Right ventricle myocardium inferior (tissue), 1 donor: Measurements from ENCODE around the gene USP32. TPM values are rescaled to one million over a fixed set of nuclear protein-coding genes. Genes with fewer than 3 reads are reported as not detected.
A peak's percentile ranks its signal among the peaks of the same experiment; 100 is the strongest.
"Not testable (repeated sequence)": the region's sequence is repeated elsewhere in the genome, so short reads cannot be mapped to it uniquely, and the experiment has no call there.

ENCODE experiments used
- ATAC-seq: fragments of 200-7000 bp; cut with Tn5 transposase; one replicate; pipeline ENCODE4 v1.9.1; 2020; ENCODE audit warnings: mild to moderate bottlenecking, moderate library complexity
- DNase-seq: peaks from one replicate; pipeline ENCODE4 v3.0.0; 2021; ENCODE audit errors: missing footprints
- intact Hi-C: fragments of 100-400 bp; cut with DNase I; formaldehyde crosslinking; loops from one replicate; pipeline ENCODE4 v1.11.0; 2022
- total RNA-seq: library from RNA; stranded (reverse); fragmentation: NEBNext Ultra II Directional; extraction: Animal tissue kit (Norgen Biotek cat#: 25700); gene quantifications from one replicate; pipeline ENCODE4 v1.2.1, GENCODE V29; 2021
- donor health status: DM: no; HTN: yes; CAD: no; lungs with severe emphysema.

Gene USP32
- total RNA-seq, 1 donor from 2014 or later: 32.2 TPM

- intact Hi-C loops, ATAC-seq, DNase-seq: not testable (repeated sequence)
These were observed 27.1 kb upstream of the USP32 start for GRCh38 chr17:60419003-60419402.

GRCh38 chr17:60416368-60416925 lies 24.5 kb upstream of the USP32 start:
- ATAC-seq (no peak), DNase-seq (no peak)
- intact Hi-C loops: no loop called here

DNA sequence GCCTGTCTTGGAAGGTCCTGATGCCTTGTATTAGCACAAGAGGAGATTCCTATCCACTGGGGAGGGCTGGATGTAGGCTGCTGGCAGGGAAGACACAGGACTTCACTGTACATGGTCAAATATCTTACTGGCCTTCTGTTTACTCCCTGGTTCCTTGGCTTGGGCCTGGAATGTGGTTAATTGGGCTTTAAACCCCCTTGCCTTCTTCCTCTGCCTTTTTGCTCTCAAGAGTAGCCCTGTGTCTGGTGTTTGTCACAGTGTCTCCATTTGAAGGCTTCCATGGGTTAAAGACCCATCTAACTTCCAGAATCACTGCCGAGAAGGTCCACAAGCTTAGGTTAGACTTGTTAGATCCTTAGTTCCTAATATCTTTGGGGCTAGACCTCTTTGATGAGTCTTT lies 23.2 kb upstream of the USP32 start:
- DNase-seq: no peak
- ATAC-seq: no peak
- intact Hi-C loops: no loop called here

GRCh38 chr17:60412701-60413100 lies 20.8 kb upstream of the USP32 start:
- intact Hi-C loops: no loop called here
- no peak for DNase-seq
- no peak for ATAC-seq

- DNase-seq (no peak), ATAC-seq (no peak)
- intact Hi-C loops: no loop called here
These were observed 18.1 kb upstream of the USP32 start for GRCh38 chr17:60410001-60410400.

DNA sequence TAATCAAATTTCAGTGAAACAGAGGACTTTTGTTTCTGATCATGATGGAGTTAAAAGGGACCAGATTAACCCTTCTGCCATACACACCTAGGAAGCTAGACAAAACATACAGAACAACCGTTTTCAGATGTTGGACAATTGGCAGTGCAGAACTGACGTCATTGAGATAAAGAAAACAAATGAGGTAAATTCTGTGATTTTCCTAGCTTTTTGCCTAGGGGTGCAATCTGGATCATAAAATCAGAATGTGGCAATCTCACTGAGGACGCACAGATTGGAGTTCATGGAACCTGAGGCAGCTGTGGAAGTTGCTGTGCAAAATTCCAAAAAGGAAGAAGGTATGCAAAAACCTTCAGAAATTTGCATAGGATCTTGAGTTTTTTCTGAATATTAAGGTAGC lies 15.0 kb upstream of the USP32 start:
- intact Hi-C loops: no loop called here
- DNase-seq (no peak), ATAC-seq (no peak)

DNA sequence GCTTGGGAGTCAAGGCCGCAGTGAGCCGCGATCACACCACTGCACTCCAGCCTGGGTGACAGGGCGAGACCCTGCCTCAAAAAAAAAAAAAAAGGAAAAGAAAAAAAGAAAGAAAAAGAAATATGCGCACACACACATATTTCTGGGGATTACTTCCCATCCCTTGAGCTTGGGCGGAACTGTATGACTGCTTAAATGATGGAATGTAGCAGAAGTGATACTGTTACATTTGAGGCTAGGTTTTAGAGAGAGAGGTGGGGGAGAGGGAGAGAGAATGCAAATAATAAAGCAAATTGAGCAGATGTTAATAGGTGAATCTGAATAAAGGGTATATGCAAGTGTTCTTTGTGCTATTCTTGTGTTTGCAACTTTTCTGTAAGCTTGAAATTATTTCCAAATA lies 12.0 kb upstream of the USP32 start:
- ATAC-seq (no peak), DNase-seq (no peak)
- intact Hi-C loops: no loop called here

GRCh38 chr17:60403523-60403810 lies 11.5 kb upstream of the USP32 start:
- intact Hi-C loops: no loop called here
- no peak for DNase-seq
- no peak for ATAC-seq

DNA sequence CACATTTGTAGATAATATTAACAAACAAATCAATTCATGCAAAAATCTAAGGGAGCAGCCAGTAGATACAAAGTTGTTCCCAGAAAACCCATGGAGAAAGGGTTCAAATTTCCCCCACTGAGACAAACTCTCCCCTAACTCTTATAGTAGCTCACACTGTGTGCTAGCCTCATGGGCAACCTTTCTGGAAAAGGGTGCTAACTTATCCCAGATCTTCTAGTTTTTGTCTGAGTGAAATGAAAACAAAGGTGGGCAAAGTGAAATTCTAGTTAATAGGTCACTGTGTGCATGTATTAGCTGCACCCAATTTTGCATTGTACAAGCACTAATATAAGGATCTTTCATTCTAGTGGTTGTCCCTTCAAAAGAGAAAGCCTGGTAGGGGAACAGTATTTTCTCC lies 9.9 kb upstream of the USP32 start:
- intact Hi-C loops: no loop called here
- DNase-seq (no peak), ATAC-seq (no peak)

DNA sequence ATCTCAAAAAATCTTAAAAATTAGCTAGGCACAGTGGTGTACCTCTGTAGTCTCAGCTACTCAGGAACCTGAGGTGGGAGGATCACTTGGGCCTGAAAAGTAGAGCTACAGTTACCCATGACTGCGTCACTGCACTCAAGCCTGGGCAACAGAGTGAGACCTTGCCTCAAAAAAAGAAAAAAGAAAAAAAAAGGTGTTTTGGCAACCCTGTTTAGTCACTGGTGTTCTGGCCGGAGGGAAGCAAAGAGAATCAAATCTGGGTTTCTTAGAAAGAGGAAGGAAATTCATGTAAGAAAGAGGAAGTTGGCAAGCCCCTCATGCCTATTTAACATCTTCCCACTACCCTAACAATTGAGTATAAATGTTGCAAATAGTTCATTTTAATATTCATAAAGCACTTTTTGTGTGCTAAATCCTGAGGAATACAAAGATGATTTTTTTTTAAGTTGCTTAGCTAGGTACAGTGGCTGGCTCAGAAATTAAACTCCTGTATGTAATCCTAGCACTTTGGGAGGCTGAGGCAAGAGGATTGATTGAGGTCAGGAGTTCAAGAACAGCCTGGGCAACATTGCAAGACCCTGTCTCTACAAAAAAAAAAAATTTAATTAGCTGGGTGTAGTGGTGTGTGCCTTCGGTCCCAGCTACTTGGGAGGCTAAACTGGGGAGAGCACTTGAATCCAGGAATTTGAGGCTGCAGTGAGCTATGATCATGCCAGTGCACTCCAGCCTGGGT lies 6.5 kb upstream of the USP32 start:
- no peak for DNase-seq
- peak; percentile 37 for ATAC-seq
- intact Hi-C loops: no loop called here

GRCh38 chr17:60396412-60396811 lies 4.5 kb upstream of the USP32 start:
- intact Hi-C loops: no loop called here
- ATAC-seq (no peak), DNase-seq (no peak)

DNA sequence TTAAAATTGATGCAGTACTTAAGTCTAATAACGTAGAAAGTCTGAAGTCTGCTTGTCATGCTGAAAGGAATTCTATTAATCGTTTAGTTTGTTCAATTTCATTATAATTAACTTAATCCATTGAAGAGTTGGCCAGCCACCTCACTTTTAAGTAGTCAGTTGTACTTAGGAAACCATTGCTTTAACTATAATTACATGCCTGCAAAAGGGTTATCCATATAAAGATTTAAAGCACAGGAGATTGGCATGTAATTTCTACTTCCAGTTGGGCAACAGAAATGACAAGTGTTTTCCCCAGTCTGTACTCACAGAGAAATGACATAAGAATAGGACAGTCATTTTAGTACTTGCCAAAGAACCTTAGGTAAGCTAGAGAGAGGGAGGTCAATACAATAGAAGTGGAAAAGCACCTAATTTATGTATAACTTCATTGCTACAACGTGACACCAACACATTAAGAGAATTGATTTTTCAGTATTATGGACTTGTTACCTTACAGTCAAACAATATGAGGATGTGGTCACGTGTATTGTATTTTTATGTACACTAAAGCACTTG lies 3.7 kb upstream of the USP32 start:
- no peak for DNase-seq
- no peak for ATAC-seq
- intact Hi-C loops: no loop called here

GRCh38 chr17:60393840-60394723 lies 2.1 kb upstream of the USP32 start:
- ATAC-seq (no peak), DNase-seq (no peak)
- intact Hi-C loops: loop anchor here (5.0 kb wide), 1 partner anchor 257 kb away; no protein-coding TSS in a partner anchor

DNA sequence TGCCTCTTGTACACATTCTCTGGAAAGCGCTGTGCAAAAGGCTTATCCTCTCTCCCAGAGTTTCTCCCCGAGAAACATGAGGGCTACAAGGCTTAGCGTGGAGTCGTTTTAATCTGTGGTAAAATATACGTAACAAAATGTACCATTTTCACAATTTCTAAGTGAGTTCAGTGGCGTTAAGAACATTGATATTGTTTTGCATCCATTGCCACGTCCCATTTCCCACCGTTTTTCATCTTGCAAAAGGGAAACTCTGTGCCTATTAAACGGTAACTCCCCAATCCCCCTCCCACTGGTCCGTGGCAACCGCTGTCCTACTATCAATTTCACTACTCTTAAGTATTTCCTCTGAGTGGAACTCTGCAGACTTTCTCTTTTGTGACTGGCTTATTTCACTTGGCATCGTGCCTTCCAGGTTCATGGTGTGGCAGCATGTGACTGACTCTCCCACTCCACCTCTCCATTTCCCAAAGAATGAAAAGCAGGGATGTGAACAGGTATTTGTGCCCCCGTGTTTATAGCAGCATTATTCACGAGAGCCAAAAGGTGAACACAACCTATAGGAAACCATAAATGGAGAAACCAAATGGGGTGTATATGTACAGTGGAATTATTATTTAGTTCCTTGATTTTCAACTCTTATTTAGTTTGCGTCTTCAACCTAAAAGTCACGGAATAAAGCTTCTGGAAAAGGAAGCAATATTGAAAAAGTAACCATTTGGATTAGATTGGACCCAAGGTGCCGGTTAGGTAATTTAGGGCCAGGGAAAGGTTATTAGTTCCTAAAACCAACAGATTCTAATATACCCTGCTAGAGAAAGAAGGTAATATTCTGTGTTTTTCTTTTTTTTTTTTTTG lies 1.1 kb upstream of the USP32 start:
- intact Hi-C loops: loop anchor here (5.0 kb wide), 1 partner anchor 256 kb away; no protein-coding TSS in a partner anchor
- no peak for ATAC-seq
- no peak for DNase-seq

DNA sequence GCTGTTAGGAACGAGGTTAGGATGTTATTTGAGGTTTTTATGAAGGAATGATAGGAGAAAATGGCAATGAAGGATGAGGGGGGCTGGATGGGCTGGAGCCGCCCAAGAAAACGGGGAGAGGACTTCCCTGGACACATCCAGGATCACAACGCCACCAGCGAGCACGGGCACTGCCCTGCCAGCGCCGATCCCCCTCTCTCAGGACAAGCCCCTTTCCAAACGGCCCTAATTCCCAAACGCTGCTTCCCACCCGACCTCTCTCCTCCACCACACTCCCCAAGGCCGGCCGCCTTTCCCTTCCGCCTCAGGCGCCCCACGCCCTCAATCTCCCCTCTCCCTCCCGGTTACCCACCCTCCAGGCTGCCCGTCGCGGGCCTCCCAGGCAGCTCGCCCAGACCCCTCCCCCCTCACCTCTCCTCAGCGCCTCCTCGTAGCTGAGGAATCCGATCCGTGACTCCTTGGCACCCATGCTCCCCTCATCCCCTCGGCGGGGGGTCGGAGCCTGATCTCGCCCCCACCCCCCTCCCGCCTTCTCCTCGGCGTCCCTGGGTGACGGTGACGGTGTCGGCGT lies 377 bp downstream of the USP32 start:
- ATAC-seq (peak; percentile 59), DNase-seq (peak; percentile 71)
- intact Hi-C loops: loop anchor here (5.0 kb wide), 1 partner anchor 254 kb away; no protein-coding TSS in a partner anchor

GRCh38 chr17:60390925-60391470 lies 935 bp downstream of the USP32 start:
- intact Hi-C loops: loop anchor here (5.0 kb wide), 1 partner anchor 254 kb away; no protein-coding TSS in a partner anchor
- no peak for DNase-seq
- ATAC-seq: no peak

- ATAC-seq: no peak
- DNase-seq: no peak
- intact Hi-C loops: loop anchor here (5.0 kb wide), 1 partner anchor 253 kb away; no protein-coding TSS in a partner anchor
These were observed 1.7 kb downstream of the USP32 start for GRCh38 chr17:60390186-60390585.

- ATAC-seq (no peak), DNase-seq (no peak)
- intact Hi-C loops: no loop called here
These were observed 3.2 kb downstream of the USP32 start for GRCh38 chr17:60388742-60389141.
